Measurements from ENCODE around the gene TLK1. TPM values are rescaled to one million over a fixed set of nuclear protein-coding genes. Genes with fewer than 3 reads are reported as not detected.

TLK1 gene
- total and polyA plus RNA-seq, 2 of the 4 experiments (the other 2 are of a cell fraction): 7.3 to 12.5 TPM

DNA sequence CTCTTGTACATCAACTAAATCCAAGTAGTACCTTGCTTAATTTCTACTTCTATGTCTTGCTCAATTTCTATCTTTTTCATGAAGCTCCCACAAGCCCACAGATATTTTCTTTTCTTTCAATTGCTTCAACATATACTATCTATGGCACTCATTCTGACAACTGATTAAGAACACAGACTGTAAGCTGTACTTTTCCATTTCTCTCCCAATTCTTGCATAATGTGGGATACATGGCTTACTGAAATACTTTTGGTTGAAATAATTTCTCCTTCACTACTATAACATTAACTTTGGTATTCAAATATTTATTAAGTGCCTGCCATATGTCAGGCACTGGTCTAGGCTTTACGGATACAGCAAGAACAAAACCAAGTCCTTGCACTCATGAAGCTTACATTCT is 146.8 kb downstream of the TLK1 start:
- no peak overlapping the region for H2BK15ac ChIP-seq (ENCODE audit: low read depth, low read length)
- H3K9ac ChIP-seq (ENCODE audit: low read depth, low read length): no peak overlapping the region
- ATAC-seq (ENCODE audit: low read depth) (no peak), DNase-seq (no peak)
- ChIA-PET CTCF (interaction anchor here (1.2 kb wide), 1 partner anchor 419 kb away, joined by 3 read pairs; no protein-coding TSS in a partner anchor), POLR2A (ENCODE audit: unreplicated experiment) (no interaction called here)
- intact Hi-C loops (cut with micrococcal nuclease) (no loop called here), dilution Hi-C loops (cut with HindIII; ENCODE audit: low sequenced_read_pairs, unreplicated experiment) (no loop called here), in situ Hi-C loops (cut with MboI; ENCODE audit: low sequenced_read_pairs) (no loop called here)
- no peak overlapping the region for H4K91ac ChIP-seq (ENCODE audit: insufficient read depth, low read depth, low read length)
- H3K79me1 ChIP-seq (ENCODE audit: low read depth in 1 of 2, low read length in 2 of 2): peaks cover 18 to 19% of the 10 kb centered on the region in 2 experiments
- peaks cover 18% of the 10 kb centered on the region for H3K36me3 ChIP-seq (ENCODE audit: control insufficient read depth, insufficient read depth, low read length)
- H2BK120ac ChIP-seq (ENCODE audit: low read depth, low read length): no peak overlapping the region
- H4K20me1 ChIP-seq (ENCODE audit: insufficient read depth, low read length): no peaks in the 10 kb centered on the region
- no peak overlapping the region for H3K14ac ChIP-seq (replicated peaks; ENCODE audit: low read depth, low read length)
- no peaks in the 10 kb centered on the region for H3K9me3 ChIP-seq (ENCODE audit: control insufficient read depth, insufficient read depth, low read length)
- no peak overlapping the region for H3K18ac ChIP-seq (ENCODE audit: low read depth, low read length)
- H3K9me1 ChIP-seq (ENCODE audit: insufficient read depth, low read length): peaks cover 7% of the 10 kb centered on the region; the same call in 1 of the 2 replicates
- H3K27me3 ChIP-seq (ENCODE audit: control insufficient read depth, insufficient read depth, low read length): no peaks in the 10 kb centered on the region
- H2AK5ac ChIP-seq (ENCODE audit: low read depth, low read length): no peak overlapping the region
- no peak overlapping the region for H3K4ac ChIP-seq (ENCODE audit: low read depth, low read length)
- WGBS, 2 experiments (ENCODE audit: extremely low coverage in 2 of 2, insufficient read length in 1 of 2): no CpG with 5 or more reads among the region's 1 CpG
- H3K56ac ChIP-seq (ENCODE audit: extremely low read depth, insufficient read depth, low read length): no peak overlapping the region
- H2AFZ ChIP-seq (replicated peaks; ENCODE audit: low read length, poor library complexity): no peak overlapping the region
- no peak overlapping the region for H3K4me2 ChIP-seq (ENCODE audit: low read depth, low read length)
- H3K23ac ChIP-seq (ENCODE audit: low read depth, low read length): no peak overlapping the region
- BruUV-seq (replicated peaks): no TSS peak
- no peak overlapping the region for H2BK5ac ChIP-seq (ENCODE audit: low read depth, low read length, poor library complexity, severe bottlenecking)
- TF ChIP-seq MAZ (IDR thresholded peaks at IDR 0.05; ENCODE audit: borderline replicate concordance, low read depth, low read length): no peak
- no peak for TF ChIP-seq RAD21 (IDR thresholded peaks at IDR 0.05; ENCODE audit: low read length)
- no peak for TF ChIP-seq RFX5 (IDR thresholded peaks at IDR 0.05; ENCODE audit: low read depth, low read length)
- no peak for TF ChIP-seq MXI1 (IDR thresholded peaks at IDR 0.05; ENCODE audit: borderline replicate concordance, low read depth, low read length)
- no peak for TF ChIP-seq RCOR1 (IDR thresholded peaks at IDR 0.05; ENCODE audit: insufficient replicate concordance, low read length)
- TF ChIP-seq FOS (IDR thresholded peaks at IDR 0.05; ENCODE audit: low read depth, low read length): no peak
- no peak for TF ChIP-seq CHD1 (IDR thresholded peaks at IDR 0.05; ENCODE audit: low read depth, low read length)
- TF ChIP-seq, protein P1, sequence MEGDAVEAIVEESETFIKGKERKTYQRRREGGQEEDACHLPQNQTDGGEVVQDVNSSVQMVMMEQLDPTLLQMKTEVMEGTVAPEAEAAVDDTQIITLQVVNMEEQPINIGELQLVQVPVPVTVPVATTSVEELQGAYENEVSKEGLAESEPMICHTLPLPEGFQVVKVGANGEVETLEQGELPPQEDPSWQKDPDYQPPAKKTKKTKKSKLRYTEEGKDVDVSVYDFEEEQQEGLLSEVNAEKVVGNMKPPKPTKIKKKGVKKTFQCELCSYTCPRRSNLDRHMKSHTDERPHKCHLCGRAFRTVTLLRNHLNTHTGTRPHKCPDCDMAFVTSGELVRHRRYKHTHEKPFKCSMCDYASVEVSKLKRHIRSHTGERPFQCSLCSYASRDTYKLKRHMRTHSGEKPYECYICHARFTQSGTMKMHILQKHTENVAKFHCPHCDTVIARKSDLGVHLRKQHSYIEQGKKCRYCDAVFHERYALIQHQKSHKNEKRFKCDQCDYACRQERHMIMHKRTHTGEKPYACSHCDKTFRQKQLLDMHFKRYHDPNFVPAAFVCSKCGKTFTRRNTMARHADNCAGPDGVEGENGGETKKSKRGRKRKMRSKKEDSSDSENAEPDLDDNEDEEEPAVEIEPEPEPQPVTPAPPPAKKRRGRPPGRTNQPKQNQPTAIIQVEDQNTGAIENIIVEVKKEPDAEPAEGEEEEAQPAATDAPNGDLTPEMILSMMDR (conservative IDR thresholded peaks at IDR 0.05; ENCODE audit: low read depth, low read length): no peak
- no peak for TF ChIP-seq USF2 (IDR thresholded peaks at IDR 0.05; ENCODE audit: low read depth, low read length)
- TF ChIP-seq NFE2L2 (IDR thresholded peaks at IDR 0.05; ENCODE audit: low read depth, low read length): no peak
- no peak overlapping the region for H4K8ac ChIP-seq (ENCODE audit: low read depth in 2 of 2, low read length in 2 of 2)
- no peaks in the 10 kb centered on the region for H3K4me1 ChIP-seq (ENCODE audit: control insufficient read depth, insufficient read depth, low read length)
- no peak overlapping the region for H3K4me3 ChIP-seq (ENCODE audit: insufficient read depth, low read depth, low read length)
- no peak overlapping the region for H4K5ac ChIP-seq (ENCODE audit: low read depth, low read length)
- no peak overlapping the region for H2BK20ac ChIP-seq (ENCODE audit: low read depth, low read length)
- no peak overlapping the region for H2AK9ac ChIP-seq (replicated peaks; ENCODE audit: low read depth, low read length, poor library complexity)
- no peak overlapping the region for H3K27ac ChIP-seq (ENCODE audit: insufficient read depth, low read length)
